ENCODE results near the gene UBAP1L. TPM values are rescaled to one million over a fixed set of nuclear protein-coding genes. Genes with fewer than 3 reads are reported as not detected.

Gene UBAP1L
- total and polyA plus RNA-seq, 2 donors (not counting 3 experiments of a cell fraction or from before 2014, with no cell fraction given), result 1.9 to 5.0 TPM

GRCh38 chr15:65067645-65068402 lies 47.2 kb downstream of the UBAP1L start, which contains the start of gene RASL12:
RASL12 (minus strand) TSS chr15:65067991; CDS start chr15:65067835, 156 bp downstream.
- Histone ChIP-seq H3K9me3 (replicated peaks; ENCODE audit: control insufficient read depth, insufficient read depth, low read length) (no peaks in the 10 kb centered on the region), H3K27ac (ENCODE audit: insufficient read depth, low read depth, low read length) (no peak within 1 kb of the TSS), H3K4me2 (ENCODE audit: insufficient read depth, low read length) (no peak within 1 kb of the TSS), H2AFZ (ENCODE audit: low read depth, low read length) (no peak within 1 kb of the TSS), H3K9ac (replicated peaks; ENCODE audit: extremely low read depth, insufficient read depth, low read length) (no peak within 1 kb of the TSS), H3K4me1 (ENCODE audit: control insufficient read depth, extremely low read depth, insufficient read depth, low read length) (no peaks in the 10 kb centered on the region), H3K27me3 (ENCODE audit: control insufficient read depth in 2 of 2, insufficient read depth in 2 of 2, low read length in 2 of 2) (peaks cover 31 to 44% of the 10 kb centered on the region in 2 experiments), H3K9me1 (replicated peaks; ENCODE audit: control insufficient read depth, extremely low read depth, insufficient read depth, low read length) (no peaks in the 10 kb centered on the region), H3K79me2 (ENCODE audit: control insufficient read depth, insufficient read depth, low read length) (no peaks in the 10 kb centered on the region), H3K4me3 (replicated peaks in 1 of 3; ENCODE audit: insufficient read depth in 1 of 3, low read depth in 1 of 3, low read length in 3 of 3) (no peak within 1 kb of the TSS), H3K36me3 (ENCODE audit: control insufficient read depth in 2 of 2, extremely low read depth in 1 of 2, insufficient read depth in 2 of 2, low read length in 2 of 2) (no peaks in the 10 kb centered on the region), H4K20me1 (replicated peaks; ENCODE audit: control insufficient read depth, extremely low read depth, insufficient read depth, low read length) (no peaks in the 10 kb centered on the region)
- CTCF ChIA-PET, result interaction anchor here (0.6 to 5.2 kb wide), 6 partner anchors 11 to 304 kb away, joined by 3 to 35 read pairs (median 8); partner anchors contain the start of gene KBTBD13
- FAIRE-seq (no peak), DNase-seq (ENCODE audit: low read depth, low spot score) (no peak)
- intact Hi-C loops (cut with micrococcal nuclease), result no loop called here
- no TSS peak for BruUV-seq (replicated peaks)
- TF ChIP-seq JUN (IDR thresholded peaks at IDR 0.05; ENCODE audit: borderline replicate concordance, insufficient read depth, insufficient read length, low read depth), result no peak
- TF ChIP-seq GATA2 (IDR thresholded peaks at IDR 0.05; ENCODE audit: insufficient read depth, insufficient read length, low read depth, low read length), result no peak
- TF ChIP-seq EZH2 (IDR thresholded peaks at IDR 0.05; ENCODE audit: borderline replicate concordance, low read depth, low read length, severe bottlenecking), result peak; percentile 76
- TF ChIP-seq, protein P1, sequence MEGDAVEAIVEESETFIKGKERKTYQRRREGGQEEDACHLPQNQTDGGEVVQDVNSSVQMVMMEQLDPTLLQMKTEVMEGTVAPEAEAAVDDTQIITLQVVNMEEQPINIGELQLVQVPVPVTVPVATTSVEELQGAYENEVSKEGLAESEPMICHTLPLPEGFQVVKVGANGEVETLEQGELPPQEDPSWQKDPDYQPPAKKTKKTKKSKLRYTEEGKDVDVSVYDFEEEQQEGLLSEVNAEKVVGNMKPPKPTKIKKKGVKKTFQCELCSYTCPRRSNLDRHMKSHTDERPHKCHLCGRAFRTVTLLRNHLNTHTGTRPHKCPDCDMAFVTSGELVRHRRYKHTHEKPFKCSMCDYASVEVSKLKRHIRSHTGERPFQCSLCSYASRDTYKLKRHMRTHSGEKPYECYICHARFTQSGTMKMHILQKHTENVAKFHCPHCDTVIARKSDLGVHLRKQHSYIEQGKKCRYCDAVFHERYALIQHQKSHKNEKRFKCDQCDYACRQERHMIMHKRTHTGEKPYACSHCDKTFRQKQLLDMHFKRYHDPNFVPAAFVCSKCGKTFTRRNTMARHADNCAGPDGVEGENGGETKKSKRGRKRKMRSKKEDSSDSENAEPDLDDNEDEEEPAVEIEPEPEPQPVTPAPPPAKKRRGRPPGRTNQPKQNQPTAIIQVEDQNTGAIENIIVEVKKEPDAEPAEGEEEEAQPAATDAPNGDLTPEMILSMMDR (IDR thresholded peaks at IDR 0.05; ENCODE audit: extremely low read depth in 1 of 2, insufficient read depth in 1 of 2, low read depth in 1 of 2, low read length in 2 of 2), result no peak
- TF ChIP-seq MAX (IDR thresholded peaks at IDR 0.05; ENCODE audit: insufficient read depth, insufficient read length), result no peak
- TF ChIP-seq MYC (IDR thresholded peaks at IDR 0.05; ENCODE audit: low read depth, low read length), result no peak
- POLR2A ChIA-PET, result no interaction called here
- dilution Hi-C loops (cut with MboI; ENCODE audit: extremely low pct_ligation_motif_present, low sequenced_read_pairs), result no loop called here
